ENCODE measurements around the gene LIX1L. TPM values are rescaled to one million over a fixed set of nuclear protein-coding genes. Genes with fewer than 3 reads are reported as not detected.

LIX1L gene
- total and polyA plus RNA-seq, 2 of the 13 experiments (the other 11 are each of a cell fraction or from before 2014, with no cell fraction given) = 8.1 to 24.9 TPM

- TF ChIP-seq ZNF513 (CRISPR knock-in tag; conservative IDR thresholded peaks at IDR 0.05) (no peak), KLF11 (CRISPR knock-in tag; IDR thresholded peaks at IDR 0.05) (no peak), ZHX2 (IDR thresholded peaks at IDR 0.05; ENCODE audit: low read depth) (peak; percentile 55; the same call in 1 of the 2 replicates), ZHX2 (CRISPR knock-in tag; IDR thresholded peaks at IDR 0.05; ENCODE audit: borderline replicate concordance) (no peak; the same call in 1 of the 2 replicates), POLR2AphosphoS2 (IDR thresholded peaks at IDR 0.05; ENCODE audit: low read depth, low read length) (no peak), ZNF841 (CRISPR knock-in tag; IDR thresholded peaks at IDR 0.05; ENCODE audit: borderline replicate concordance) (no peak), ZFP1 (CRISPR knock-in tag; IDR thresholded peaks at IDR 0.05) (peak; percentile 79), BCL3 (CRISPR knock-in tag; IDR thresholded peaks at IDR 0.05) (no peak), STAT6 (CRISPR knock-in tag; IDR thresholded peaks at IDR 0.05; ENCODE audit: borderline replicate concordance) (no peak), ARID2 (CRISPR knock-in tag; IDR thresholded peaks at IDR 0.05; ENCODE audit: borderline replicate concordance) (0 out of 2 replicates have a peak, but pooled peaks have one; percentile 21), ZSCAN22 (CRISPR knock-in tag; IDR thresholded peaks at IDR 0.05) (no peak), SOX5 (CRISPR knock-in tag; IDR thresholded peaks at IDR 0.05; ENCODE audit: borderline replicate concordance) (peak; percentile 69; the same call in 1 of the 2 replicates), NFATC3 (CRISPR knock-in tag; IDR thresholded peaks at IDR 0.05) (no peak), MAFF (IDR thresholded peaks at IDR 0.05; ENCODE audit: low read depth, low read length) (0 out of 2 replicates have a peak, but pooled peaks have one; percentile 25), ZBTB8A (CRISPR knock-in tag; IDR thresholded peaks at IDR 0.05; ENCODE audit: borderline replicate concordance, low read depth) (no peak), ZMYM3 (CRISPR knock-in tag; IDR thresholded peaks at IDR 0.05) (peak; percentile 63; the same call in 1 of the 2 replicates), KAT7 (CRISPR knock-in tag; IDR thresholded peaks at IDR 0.05; ENCODE audit: borderline replicate concordance) (no peak), POGZ (CRISPR knock-in tag; IDR thresholded peaks at IDR 0.05) (peak; percentile 84)
Measured at GRCh38 chr1:145891587-145892485, 66.0 kb downstream of the LIX1L start (continued).

All from HepG2 (cell line).